Activated T-cell treated with anti-CD3 and anti-CD28 coated beads for 48 hours (primary cell): ENCODE measurements around the gene TOMM20.
"Not testable (repeated sequence)": the region's sequence is repeated elsewhere in the genome, so short reads cannot be mapped to it uniquely, and the experiment has no call there.

Experiments used
- DNase-seq: peaks from one replicate; pipeline ENCODE4 v3.0.0-alpha.2; 2020; ENCODE audit warnings: low read depth

TOMM20 gene

DNA sequence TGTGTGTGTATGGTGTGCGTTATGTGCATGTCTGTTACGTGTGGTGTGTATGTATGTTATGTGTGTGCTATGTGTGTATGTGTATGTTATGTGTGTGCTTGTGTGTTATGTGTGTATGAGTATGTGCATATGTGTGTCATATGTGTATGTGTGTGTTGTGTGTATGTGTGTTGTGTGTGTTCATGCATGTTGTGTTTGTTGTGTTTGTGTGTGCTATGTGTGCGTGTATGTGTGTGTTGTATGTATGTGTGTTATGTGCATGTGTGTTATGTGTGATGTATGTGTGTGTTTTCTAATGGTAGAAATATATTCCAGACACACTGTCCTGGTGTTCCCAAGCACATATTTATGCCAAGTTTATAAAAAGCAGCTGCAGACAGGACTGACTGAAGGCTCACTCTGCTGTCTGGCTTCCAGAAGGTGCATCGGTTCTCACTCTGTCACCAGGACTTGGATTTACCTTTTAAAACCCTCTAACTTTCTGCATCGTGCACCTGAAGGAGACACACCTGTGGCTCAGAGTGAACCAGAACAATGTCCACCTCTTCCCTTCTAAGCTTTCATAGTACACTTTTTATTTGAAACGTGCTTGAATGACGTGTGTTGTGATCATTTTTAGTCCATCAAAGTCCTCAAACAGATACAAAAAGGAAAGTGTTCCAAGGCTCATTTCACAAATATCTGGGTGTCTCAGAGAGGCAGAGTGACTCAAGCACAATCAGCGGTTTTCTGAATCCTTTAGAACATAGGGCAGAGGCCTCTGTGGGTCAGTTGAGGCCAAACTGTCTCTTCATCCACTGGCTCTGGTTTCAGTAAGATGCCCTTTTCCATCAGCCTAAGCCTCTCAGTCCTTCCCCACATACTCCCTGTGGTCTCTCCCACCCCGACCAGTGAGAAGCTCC lies 49.9 kb downstream of the TOMM20 start:
- DNase-seq: no peak

DNA sequence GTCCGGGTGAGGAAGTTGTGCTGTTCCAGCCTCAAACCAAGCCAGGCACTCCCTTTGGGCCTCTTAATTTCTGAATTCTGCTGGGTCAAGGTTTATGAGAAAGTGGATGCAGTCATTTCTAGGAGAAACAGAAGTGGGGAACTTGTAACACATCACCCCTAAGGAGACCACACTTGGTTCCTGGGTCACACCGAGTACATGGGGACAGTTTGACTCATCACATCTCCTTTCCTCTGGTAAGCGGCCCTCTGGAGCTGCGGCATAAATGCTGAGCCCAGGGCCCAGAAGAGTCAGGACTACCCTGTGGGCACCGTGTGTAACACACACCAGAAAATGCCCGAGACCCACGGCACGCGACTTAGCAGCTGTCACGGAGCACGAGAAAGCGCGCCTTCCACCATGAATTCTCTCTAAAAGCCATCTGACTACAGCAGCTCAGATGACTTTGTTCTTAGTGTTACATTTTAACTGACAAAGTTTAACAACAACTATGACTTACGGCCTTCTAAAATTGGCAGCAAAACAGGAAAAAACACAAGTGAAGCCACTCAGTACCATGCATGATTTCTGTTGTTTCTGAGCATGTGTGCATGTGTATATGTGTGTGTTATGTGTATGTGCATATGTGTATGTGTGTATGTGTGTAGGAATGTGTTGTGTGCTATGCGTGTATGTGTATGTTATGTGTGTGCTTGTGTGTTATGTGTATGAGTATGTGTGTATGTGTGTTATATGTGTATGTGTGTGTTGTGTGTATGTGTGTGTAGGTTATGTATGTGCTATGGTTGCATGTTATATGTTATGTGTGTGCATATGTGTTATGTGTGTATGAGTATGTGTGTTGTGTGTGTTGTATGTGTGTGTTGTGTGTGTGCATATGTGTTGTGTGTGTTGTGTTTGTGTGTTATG lies 50.8 kb downstream of the TOMM20 start:
- DNase-seq: peak; percentile 57

- no peak for DNase-seq
These were observed 51.5 kb downstream of the TOMM20 start for GRCh38 chr1:235077163-235077540.

DNA sequence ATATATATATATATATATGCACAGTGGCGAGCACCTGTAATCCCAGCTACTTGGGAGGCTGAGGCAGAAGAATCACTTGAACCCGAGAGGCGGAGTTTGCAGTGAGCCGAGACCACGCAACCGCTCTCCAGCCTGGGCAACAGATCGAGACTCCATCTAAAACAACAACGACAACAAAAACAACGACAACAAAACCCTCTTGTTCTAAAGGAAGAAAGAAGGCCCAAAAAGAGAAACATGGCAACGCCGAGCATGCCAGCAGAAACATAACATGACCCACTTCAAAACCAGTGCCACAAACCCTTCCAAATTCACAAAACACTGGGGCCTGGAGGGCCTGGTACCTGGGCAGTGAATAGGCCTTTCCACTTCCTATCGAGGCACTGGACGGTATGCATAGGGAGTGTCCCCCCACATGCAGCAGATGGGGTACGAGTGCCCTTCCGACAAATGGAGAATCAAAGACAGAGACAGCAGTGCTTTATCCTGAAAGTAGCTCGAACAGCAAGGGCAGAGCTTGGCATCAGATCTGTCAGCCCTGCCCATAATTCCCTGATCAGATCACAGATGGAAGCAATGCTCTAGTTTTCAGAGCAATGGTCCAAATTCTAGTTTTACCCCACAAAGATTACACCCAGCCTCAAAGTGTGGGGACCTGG lies 52.0 kb downstream of the TOMM20 start:
- no peak for DNase-seq

- peak; percentile 54 for DNase-seq
These were observed 52.8 kb downstream of the TOMM20 start for GRCh38 chr1:235075777-235076308.

- DNase-seq: peak; percentile 78
These were observed 53.4 kb downstream of the TOMM20 start for GRCh38 chr1:235075048-235075776.

DNA sequence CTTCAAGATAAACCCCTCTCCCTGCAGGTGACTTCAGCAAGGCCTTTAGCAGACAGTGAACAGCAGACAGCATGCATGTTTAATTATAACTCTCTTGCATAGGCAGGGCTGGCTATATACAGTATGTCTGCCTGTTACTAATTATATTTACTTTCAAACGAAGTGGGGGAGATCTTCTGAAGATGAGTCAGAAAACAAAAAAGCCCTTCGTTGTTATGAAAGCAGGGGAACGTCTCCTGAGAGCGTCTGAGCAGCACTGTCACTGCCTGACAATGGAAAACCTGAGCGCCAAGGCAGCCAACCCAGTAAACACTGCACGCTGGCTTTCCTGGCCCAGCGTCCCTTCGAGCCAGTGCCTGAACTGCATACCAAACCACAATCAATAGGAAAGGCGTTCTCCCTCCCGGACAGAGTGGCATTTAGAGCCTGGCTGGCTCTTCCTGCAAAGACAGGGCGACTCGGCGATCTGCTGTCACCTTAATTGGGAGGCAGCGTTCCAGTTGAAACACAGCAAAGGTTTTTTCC lies 54.1 kb downstream of the TOMM20 start:
- DNase-seq: peak; percentile 63

DNA sequence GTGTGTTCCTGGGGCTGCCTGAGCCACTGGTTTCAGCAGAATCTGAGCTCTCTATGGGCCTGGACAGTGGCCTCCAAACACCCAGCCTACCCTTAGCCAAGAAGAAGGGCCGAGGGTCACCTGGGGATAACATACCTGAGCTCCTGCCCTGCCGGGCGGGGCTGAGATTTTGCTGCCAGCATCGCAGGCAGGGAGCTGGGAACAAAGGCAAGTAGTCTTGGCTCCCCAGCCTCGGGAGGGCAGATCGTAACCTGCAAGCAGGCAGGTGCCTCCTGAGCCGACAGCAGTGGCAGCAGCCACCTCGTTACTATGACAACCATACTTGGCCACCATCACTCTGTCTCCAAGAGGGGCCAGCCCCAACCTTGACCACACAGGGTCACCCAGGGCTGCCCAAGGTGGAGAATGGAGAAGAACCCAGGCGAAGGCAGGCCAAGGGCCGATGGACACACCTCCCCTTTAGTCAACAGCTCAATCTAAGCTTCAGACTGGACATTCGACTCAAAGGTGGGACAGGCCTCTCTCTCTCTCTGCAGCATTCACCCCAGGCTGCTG lies 54.6 kb downstream of the TOMM20 start:
- DNase-seq: no peak

GRCh38 chr1:235073331-235073967 lies 55.2 kb downstream of the TOMM20 start:
- DNase-seq: no peak

- not testable (repeated sequence) for DNase-seq
These were observed 56.1 kb downstream of the TOMM20 start for GRCh38 chr1:235072577-235072976.

DNA sequence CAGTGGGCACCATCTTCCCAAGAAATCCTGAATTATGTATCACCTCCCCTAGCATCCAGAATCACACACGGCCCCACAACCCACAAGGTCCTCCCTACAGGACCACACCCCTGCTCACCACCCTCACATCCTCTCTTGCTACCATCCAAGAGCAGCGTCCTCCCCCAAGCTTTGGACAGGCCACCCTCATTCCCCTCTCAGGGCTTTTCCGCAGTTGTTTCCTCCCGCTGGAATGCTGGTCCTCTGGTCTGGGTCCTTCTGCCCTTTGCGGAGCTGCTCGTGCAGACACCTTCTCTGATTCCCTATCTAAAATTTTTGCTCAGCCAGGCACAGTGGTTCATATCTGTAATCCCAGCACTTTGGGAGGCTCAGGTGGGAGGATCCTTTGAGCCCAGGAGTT lies 56.5 kb downstream of the TOMM20 start:
- no peak for DNase-seq

- DNase-seq: no peak
These were observed 57.8 kb downstream of the TOMM20 start for GRCh38 chr1:235070819-235071218.

- DNase-seq: no peak
These were observed 58.8 kb downstream of the TOMM20 start for GRCh38 chr1:235069577-235070563.

DNA sequence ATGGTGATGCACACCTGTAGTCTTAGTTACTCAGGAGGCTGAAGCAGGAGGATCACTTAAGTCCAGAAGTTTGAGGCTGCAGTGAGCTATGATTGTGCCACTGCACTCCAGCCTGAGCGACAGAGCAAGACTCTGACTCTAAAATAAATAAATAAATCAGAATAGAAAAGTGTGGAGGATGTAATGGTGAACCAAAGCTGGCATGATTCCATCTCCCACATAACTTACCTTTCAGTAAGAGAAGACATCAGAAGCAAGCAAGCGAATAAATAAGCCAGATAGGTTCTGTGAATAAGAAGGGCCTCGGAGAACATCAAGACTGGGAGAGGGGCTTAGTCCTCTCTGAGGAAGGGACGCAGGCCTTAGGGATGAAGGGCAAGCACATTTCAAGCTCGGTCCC lies 59.5 kb downstream of the TOMM20 start:
- no peak for DNase-seq

GRCh38 chr1:235068158-235069121 lies 60.2 kb downstream of the TOMM20 start:
- no peak for DNase-seq

- DNase-seq: no peak
These were observed 61.1 kb downstream of the TOMM20 start for GRCh38 chr1:235067396-235068157.
